IPS-18c (cell line): ENCODE measurements around the gene SPOCK1.

Source experiments
- H3K4me3 ChIP-seq: 2 replicates; pipeline ENCODE4 v1.7.0; 2013; ENCODE audit warnings: low read depth, mild to moderate bottlenecking, low read length, moderate library complexity; ENCODE audit not compliant: insufficient read depth
- H3K9me3 ChIP-seq: one replicate; pipeline ENCODE4 v1.6.1; 2013; ENCODE audit warnings: mild to moderate bottlenecking, low read length, moderate library complexity; ENCODE audit not compliant: control insufficient read depth, insufficient read depth

The SPOCK1 gene

GRCh38 chr5:137027758-137028157, 471.4 kb downstream of the SPOCK1 start:
- Histone ChIP-seq H3K4me3 (no peak overlapping the region), H3K9me3 (no peaks in the 10 kb centered on the region)

GRCh38 chr5:137026296-137026695, 472.8 kb downstream of the SPOCK1 start:
- no peak overlapping the region for H3K4me3 ChIP-seq
- H3K9me3 ChIP-seq = no peaks in the 10 kb centered on the region

- no peak overlapping the region for H3K4me3 ChIP-seq
- no peaks in the 10 kb centered on the region for H3K9me3 ChIP-seq
Observed at GRCh38 chr5:137024044-137024443, 475.1 kb downstream of the SPOCK1 start.

- Histone ChIP-seq H3K9me3 (no peaks in the 10 kb centered on the region), H3K4me3 (no peak overlapping the region)
Observed at GRCh38 chr5:137023371-137023770, 475.8 kb downstream of the SPOCK1 start.

GRCh38 chr5:137022725-137023124, 476.4 kb downstream of the SPOCK1 start:
- Histone ChIP-seq H3K9me3 (no peaks in the 10 kb centered on the region), H3K4me3 (no peak overlapping the region)

GRCh38 chr5:137022043-137022442, 477.1 kb downstream of the SPOCK1 start:
- no peaks in the 10 kb centered on the region for H3K9me3 ChIP-seq
- H3K4me3 ChIP-seq = no peak overlapping the region

GRCh38 chr5:137019229-137019628, 479.9 kb downstream of the SPOCK1 start:
- no peaks in the 10 kb centered on the region for H3K9me3 ChIP-seq
- no peak overlapping the region for H3K4me3 ChIP-seq

GRCh38 chr5:137016783-137017324, 482.3 kb downstream of the SPOCK1 start:
- Histone ChIP-seq H3K4me3 (no peak overlapping the region), H3K9me3 (no peaks in the 10 kb centered on the region)

- no peak overlapping the region for H3K4me3 ChIP-seq
- no peaks in the 10 kb centered on the region for H3K9me3 ChIP-seq
Observed at GRCh38 chr5:137015540-137016116, 483.5 kb downstream of the SPOCK1 start.

GRCh38 chr5:137014731-137015130, 484.4 kb downstream of the SPOCK1 start:
- no peak overlapping the region for H3K4me3 ChIP-seq
- H3K9me3 ChIP-seq = no peaks in the 10 kb centered on the region

GRCh38 chr5:137010226-137010625, 488.9 kb downstream of the SPOCK1 start:
- no peaks in the 10 kb centered on the region for H3K9me3 ChIP-seq
- no peak overlapping the region for H3K4me3 ChIP-seq

GRCh38 chr5:137004279-137004678, 494.8 kb downstream of the SPOCK1 start:
- Histone ChIP-seq H3K9me3 (no peaks in the 10 kb centered on the region), H3K4me3 (no peak overlapping the region)

- no peaks in the 10 kb centered on the region for H3K9me3 ChIP-seq
- no peak overlapping the region for H3K4me3 ChIP-seq
Observed at GRCh38 chr5:137001026-137001569, 498.0 kb downstream of the SPOCK1 start.

- Histone ChIP-seq H3K4me3 (no peak overlapping the region), H3K9me3 (peaks cover 2% of the 10 kb centered on the region)
Observed at GRCh38 chr5:136999787-137000186, 499.3 kb downstream of the SPOCK1 start.

- Histone ChIP-seq H3K4me3 (no peak overlapping the region), H3K9me3 (peaks cover 2% of the 10 kb centered on the region)
Observed at GRCh38 chr5:136998854-136999357, 500.2 kb downstream of the SPOCK1 start.

- Histone ChIP-seq H3K9me3 (peaks cover 2% of the 10 kb centered on the region), H3K4me3 (no peak overlapping the region)
Observed at GRCh38 chr5:136994154-136994553, 505.0 kb downstream of the SPOCK1 start.

GRCh38 chr5:136992796-136993489, 506.2 kb downstream of the SPOCK1 start:
- peaks cover 2% of the 10 kb centered on the region for H3K9me3 ChIP-seq

GRCh38 chr5:136985785-136986475, 513.2 kb downstream of the SPOCK1 start:
- Histone ChIP-seq H3K9me3 (no peaks in the 10 kb centered on the region), H3K4me3 (no peak overlapping the region)

More at GRCh38 chr5:136992796-136993489, 506.2 kb downstream of the SPOCK1 start:
- H3K4me3 ChIP-seq = no peak overlapping the region
